PC-9 (cell line): ENCODE measurements around the gene LIN28A.

ENCODE experiments used
- EZH2 ChIP-seq: fragments of 200-600 bp; sonication (generic); IDR thresholded peaks from 2 replicates; pipeline ENCODE4 v1.8.0; 2017; ENCODE audit warnings: antibody characterized with exemption, low read depth
- TF ChIP-seq, protein P1 (sequence below): fragments of 200-600 bp; sonication (generic); conservative IDR thresholded peaks from 2 replicates; pipeline ENCODE4 v1.6.1; 2017; ENCODE audit warnings: mixed run types, antibody characterized with exemption, mild to moderate bottlenecking, moderate library complexity

- TF ChIP-seq, protein P1, sequence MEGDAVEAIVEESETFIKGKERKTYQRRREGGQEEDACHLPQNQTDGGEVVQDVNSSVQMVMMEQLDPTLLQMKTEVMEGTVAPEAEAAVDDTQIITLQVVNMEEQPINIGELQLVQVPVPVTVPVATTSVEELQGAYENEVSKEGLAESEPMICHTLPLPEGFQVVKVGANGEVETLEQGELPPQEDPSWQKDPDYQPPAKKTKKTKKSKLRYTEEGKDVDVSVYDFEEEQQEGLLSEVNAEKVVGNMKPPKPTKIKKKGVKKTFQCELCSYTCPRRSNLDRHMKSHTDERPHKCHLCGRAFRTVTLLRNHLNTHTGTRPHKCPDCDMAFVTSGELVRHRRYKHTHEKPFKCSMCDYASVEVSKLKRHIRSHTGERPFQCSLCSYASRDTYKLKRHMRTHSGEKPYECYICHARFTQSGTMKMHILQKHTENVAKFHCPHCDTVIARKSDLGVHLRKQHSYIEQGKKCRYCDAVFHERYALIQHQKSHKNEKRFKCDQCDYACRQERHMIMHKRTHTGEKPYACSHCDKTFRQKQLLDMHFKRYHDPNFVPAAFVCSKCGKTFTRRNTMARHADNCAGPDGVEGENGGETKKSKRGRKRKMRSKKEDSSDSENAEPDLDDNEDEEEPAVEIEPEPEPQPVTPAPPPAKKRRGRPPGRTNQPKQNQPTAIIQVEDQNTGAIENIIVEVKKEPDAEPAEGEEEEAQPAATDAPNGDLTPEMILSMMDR = no peak
- TF ChIP-seq EZH2 = no peak
Measured at GRCh38 chr1:26404641-26405040, 6.0 kb upstream of the LIN28A start.
